ENCODE measurements around the gene EPHB2. TPM values are rescaled to one million over a fixed set of nuclear protein-coding genes. Genes with fewer than 3 reads are reported as not detected.

Gene EPHB2
- total RNA-seq, 1 experiment from 2014 or later: 0.79 TPM

GRCh38 chr1:22688466-22688865 is 22.2 kb upstream of the EPHB2 start:
- no peak for TF ChIP-seq CTCF (IDR thresholded peaks at IDR 0.05; ENCODE audit: unreplicated experiment)
- DNase-seq (ENCODE audit: unreplicated experiment): no peak
- POLR2A ChIA-PET: no interaction called here
- H3K27me3 Mint-ChIP-seq (ENCODE audit: insufficient read depth, unreplicated experiment): peaks cover 28% of the 10 kb centered on the region
- no TSS peak for BruUV-seq (replicated peaks)
- peaks cover 6% of the 10 kb centered on the region for H3K4me1 Mint-ChIP-seq (ENCODE audit: insufficient read depth, unreplicated experiment)
- no peaks in the 10 kb centered on the region for H3K36me3 Mint-ChIP-seq (ENCODE audit: insufficient read depth, unreplicated experiment)
- H3K4me3 Mint-ChIP-seq (ENCODE audit: unreplicated experiment): no peak overlapping the region
- intact Hi-C loops (cut with micrococcal nuclease): no loop called here
- H3K9me3 Mint-ChIP-seq (ENCODE audit: unreplicated experiment): no peaks in the 10 kb centered on the region
- CTCF ChIA-PET: interaction anchor here (0.5 to 2.6 kb wide), 3 partner anchors 15 to 386 kb away, joined by 4 to 6 read pairs (median 5); no protein-coding TSS in a partner anchor
- H3K27ac Mint-ChIP-seq (ENCODE audit: low read depth, unreplicated experiment): no peak overlapping the region

GRCh38 chr1:22689505-22689904 is 21.1 kb upstream of the EPHB2 start:
- no peak overlapping the region for H3K27ac Mint-ChIP-seq (ENCODE audit: low read depth, unreplicated experiment)
- no TSS peak for BruUV-seq (replicated peaks)
- ChIA-PET CTCF (interaction anchor here (0.6 to 2.6 kb wide), 3 partner anchors 15 to 202 kb away, joined by 4 to 6 read pairs (median 6); no protein-coding TSS in a partner anchor), POLR2A (no interaction called here)
- no peaks in the 10 kb centered on the region for H3K36me3 Mint-ChIP-seq (ENCODE audit: insufficient read depth, unreplicated experiment)
- no peak for TF ChIP-seq CTCF (IDR thresholded peaks at IDR 0.05; ENCODE audit: unreplicated experiment)
- H3K4me1 Mint-ChIP-seq (ENCODE audit: insufficient read depth, unreplicated experiment): peaks cover 6% of the 10 kb centered on the region
- no peaks in the 10 kb centered on the region for H3K9me3 Mint-ChIP-seq (ENCODE audit: unreplicated experiment)
- DNase-seq (ENCODE audit: unreplicated experiment): peak; percentile 62
- peaks cover 18% of the 10 kb centered on the region for H3K27me3 Mint-ChIP-seq (ENCODE audit: insufficient read depth, unreplicated experiment)
- intact Hi-C loops (cut with micrococcal nuclease): no loop called here
- no peak overlapping the region for H3K4me3 Mint-ChIP-seq (ENCODE audit: unreplicated experiment)

GRCh38 chr1:22691031-22691753 is 19.4 kb upstream of the EPHB2 start:
- Mint-ChIP-seq H3K4me1 (ENCODE audit: insufficient read depth, unreplicated experiment) (peaks cover 6% of the 10 kb centered on the region), H3K36me3 (ENCODE audit: insufficient read depth, unreplicated experiment) (no peaks in the 10 kb centered on the region), H3K27ac (ENCODE audit: low read depth, unreplicated experiment) (no peak overlapping the region), H3K4me3 (ENCODE audit: unreplicated experiment) (no peak overlapping the region), H3K9me3 (ENCODE audit: unreplicated experiment) (no peaks in the 10 kb centered on the region), H3K27me3 (ENCODE audit: insufficient read depth, unreplicated experiment) (peaks cover under 1% of the 10 kb centered on the region)
- TF ChIP-seq CTCF (IDR thresholded peaks at IDR 0.05; ENCODE audit: unreplicated experiment): no peak
- intact Hi-C loops (cut with micrococcal nuclease): no loop called here
- no peak for DNase-seq (ENCODE audit: unreplicated experiment)
- POLR2A ChIA-PET: no interaction called here
- no TSS peak for BruUV-seq (replicated peaks)
- CTCF ChIA-PET: interaction anchor here (0.6 to 1.6 kb wide), 6 partner anchors 12 to 1323 kb away, joined by 3 to 6 read pairs (median 4); no protein-coding TSS in a partner anchor

- no TSS peak for BruUV-seq (replicated peaks)
- no peaks in the 10 kb centered on the region for H3K9me3 Mint-ChIP-seq (ENCODE audit: unreplicated experiment)
- H3K27ac Mint-ChIP-seq (ENCODE audit: low read depth, unreplicated experiment): no peak overlapping the region
- H3K36me3 Mint-ChIP-seq (ENCODE audit: insufficient read depth, unreplicated experiment): no peaks in the 10 kb centered on the region
- no peak for TF ChIP-seq CTCF (IDR thresholded peaks at IDR 0.05; ENCODE audit: unreplicated experiment)
- H3K27me3 Mint-ChIP-seq (ENCODE audit: insufficient read depth, unreplicated experiment): no peaks in the 10 kb centered on the region
- H3K4me1 Mint-ChIP-seq (ENCODE audit: insufficient read depth, unreplicated experiment): peaks cover 6% of the 10 kb centered on the region
- POLR2A ChIA-PET: interaction anchor here (0.7 kb wide), 1 partner anchor 399 kb away, joined by 4 read pairs; no protein-coding TSS in a partner anchor
- no peak for DNase-seq (ENCODE audit: unreplicated experiment)
- H3K4me3 Mint-ChIP-seq (ENCODE audit: unreplicated experiment): no peak overlapping the region
- intact Hi-C loops (cut with micrococcal nuclease): no loop called here
- CTCF ChIA-PET: interaction anchor here (0.6 kb wide), 1 partner anchor 91 kb away, joined by 4 read pairs; no protein-coding TSS in a partner anchor
These were observed 16.5 kb upstream of the EPHB2 start for GRCh38 chr1:22694172-22694571.

All from MCF 10A (cell line).